ENCODE data around the gene OR2T34.
"Not testable (repeated sequence)": the region's sequence is repeated elsewhere in the genome, so short reads cannot be mapped to it uniquely, and the experiment has no call there.

The OR2T34 gene

GRCh38 chr1:248551027-248551426 is 23.5 kb downstream of the OR2T34 start:
- DNase-seq: not testable (repeated sequence)

GRCh38 chr1:248547383-248547782 is 27.2 kb downstream of the OR2T34 start:
- DNase-seq: not testable (repeated sequence)

- DNase-seq: not testable (repeated sequence)
Observed at GRCh38 chr1:248537449-248537848, 37.1 kb downstream of the OR2T34 start.
